Spleen (tissue), 11 donors: Measurements from ENCODE around the gene SMARCAL1. TPM values are rescaled to one million over a fixed set of nuclear protein-coding genes. Genes with fewer than 3 reads are reported as not detected.
A peak's percentile ranks its signal among the peaks of the same experiment; 100 is the strongest.
"Not testable (repeated sequence)": the region's sequence is repeated elsewhere in the genome, so short reads cannot be mapped to it uniquely, and the experiment has no call there.

ENCODE experiments used
- DNase-seq: peaks from one replicate; pipeline ENCODE4 v3.0.0-alpha.2; 2020
- H3K27ac ChIP-seq, 8 donors: fragments of 200-600 bp; sonication (generic) in 7 of 8; 1 replicate in 4 of 8; 2 replicates in 4 of 8; pipeline versions ENCODE4 v1.5.0 to v1.8.0; 2016 to 2021; ENCODE audit warnings: inconsistent platforms in 4 of 8, mild to moderate bottlenecking in 4 of 8, moderate library complexity in 1 of 8
- H3K27me3 ChIP-seq, 7 donors: fragments of 200-600 bp; sonication (generic) in 6 of 7; replicated peaks in 1 of 7; 1 replicate in 4 of 7; 2 replicates in 3 of 7; pipeline versions ENCODE4 v1.5.0 to v1.8.0; 2016 to 2021; ENCODE audit warnings: inconsistent platforms in 3 of 7, mild to moderate bottlenecking in 1 of 7
- H3K36me3 ChIP-seq, 6 donors: fragments of 200-600 bp; sonication (generic) in 5 of 6; 1 replicate in 4 of 6; 2 replicates in 2 of 6; pipeline versions ENCODE4 v1.5.0 to v1.8.0; 2016 to 2021; ENCODE audit warnings: inconsistent platforms in 2 of 6
- H3K4me1 ChIP-seq, 6 donors: fragments of 200-600 bp; sonication (generic) in 5 of 6; 1 replicate in 3 of 6; 2 replicates in 3 of 6; pipeline versions ENCODE4 v1.5.0 to v1.8.0; 2016 to 2021; ENCODE audit warnings: inconsistent platforms in 3 of 6
- H3K4me3 ChIP-seq, 8 donors: fragments of 200-600 bp; sonication (generic) in 7 of 8; 1 replicate in 4 of 8; 2 replicates in 4 of 8; pipeline versions ENCODE4 v1.5.0 to v1.8.0; 2016 to 2021; ENCODE audit warnings: inconsistent platforms in 4 of 8, mild to moderate bottlenecking in 4 of 8, moderate library complexity in 2 of 8
- H3K9me3 ChIP-seq, 8 donors: fragments of 200-600 bp; sonication (generic) in 7 of 8; 1 replicate in 4 of 8; 2 replicates in 4 of 8; pipeline versions ENCODE4 v1.5.0 to v1.8.0; 2016 to 2021; ENCODE audit warnings: inconsistent platforms in 4 of 8
- POLR2A ChIP-seq, 3 donors: fragments of 450-650 bp; IDR thresholded peaks; one replicate each; pipeline ENCODE4 v1.5.1; 2017; ENCODE audit warnings: antibody characterized with exemption in 3 of 3, mild to moderate bottlenecking in 1 of 3
- POLR2AphosphoS5 ChIP-seq, 3 donors: sonication (generic); formaldehyde crosslinking; IDR thresholded peaks; one replicate each; pipeline ENCODE4 v1.5.1; 2017; ENCODE audit warnings: antibody characterized with exemption in 3 of 3
- WGBS, 5 donors: extraction: QIAGEN DNeasy Blood & Tissue Kit in 3 of 5; methylation state at CpG; one replicate each; pipeline versions ENCODE4 v1.1.5 to v1.1.7; 2013 to 2018; 5-methylcytosine and 5-hydroxymethylcytosine counted together
- intact Hi-C: fragments of 100-400 bp; cut with DNase I; formaldehyde crosslinking; loops from one replicate; pipeline ENCODE4 v1.15.0; 2023; ENCODE audit warnings: low total_unique reads
- polyA plus RNA-seq, 3 donors: library from polyadenylated mRNA; stranded (reverse); fragments of 200-250 nt; gene quantifications; one replicate each; pipeline ENCODE4 v1.2.1, GENCODE V29; 2013
- total RNA-seq, 7 donors: library from RNA; depleted of rRNA in 3 of 7; stranded (reverse); fragments of >200 nt in 3 of 7; fragmentation: NEBNext Ultra II Directional in 4 of 7; extraction: Animal tissue kit (Norgen Biotek cat#: 25700) in 4 of 7; gene quantifications; one replicate each; pipeline versions ENCODE4 v1.1.0 to v1.2.1, GENCODE V29; 2016 to 2021
- TF ChIP-seq, protein P1 (sequence below), 11 experiments: fragments of 200-600 bp in 7 of 11; fragments of 450-650 bp in 4 of 11; sonication (generic) in 4 of 11; IDR thresholded peaks in 8 of 11; conservative IDR thresholded peaks in 3 of 11; 1 replicate in 7 of 11; 2 replicates in 4 of 11; pipeline versions ENCODE4 v1.4.0 to v1.8.0; 2016 to 2021; ENCODE audit warnings: antibody characterized with exemption in 11 of 11, inconsistent platforms in 4 of 11, mild to moderate bottlenecking in 1 of 11
- donor health status: healthy with polysubstance abuse.
- donor health status: DM: no; HTN: no; CAD: no; lungs with moderate emphysema.
- donor health status: DM: no; HTN: no; CAD: no.
- donor health status: Bipolar disorder and iron deficiency.
- donor health status: healthy.
- donor health status: DM: no; HTN: no; CAD: no.
- donor health status: DM: yes; HTN: yes; CAD: no.

The SMARCAL1 gene
- total and polyA plus RNA-seq, 10 donors, result 7.3 to 34.9 (median 24.6) TPM

DNA sequence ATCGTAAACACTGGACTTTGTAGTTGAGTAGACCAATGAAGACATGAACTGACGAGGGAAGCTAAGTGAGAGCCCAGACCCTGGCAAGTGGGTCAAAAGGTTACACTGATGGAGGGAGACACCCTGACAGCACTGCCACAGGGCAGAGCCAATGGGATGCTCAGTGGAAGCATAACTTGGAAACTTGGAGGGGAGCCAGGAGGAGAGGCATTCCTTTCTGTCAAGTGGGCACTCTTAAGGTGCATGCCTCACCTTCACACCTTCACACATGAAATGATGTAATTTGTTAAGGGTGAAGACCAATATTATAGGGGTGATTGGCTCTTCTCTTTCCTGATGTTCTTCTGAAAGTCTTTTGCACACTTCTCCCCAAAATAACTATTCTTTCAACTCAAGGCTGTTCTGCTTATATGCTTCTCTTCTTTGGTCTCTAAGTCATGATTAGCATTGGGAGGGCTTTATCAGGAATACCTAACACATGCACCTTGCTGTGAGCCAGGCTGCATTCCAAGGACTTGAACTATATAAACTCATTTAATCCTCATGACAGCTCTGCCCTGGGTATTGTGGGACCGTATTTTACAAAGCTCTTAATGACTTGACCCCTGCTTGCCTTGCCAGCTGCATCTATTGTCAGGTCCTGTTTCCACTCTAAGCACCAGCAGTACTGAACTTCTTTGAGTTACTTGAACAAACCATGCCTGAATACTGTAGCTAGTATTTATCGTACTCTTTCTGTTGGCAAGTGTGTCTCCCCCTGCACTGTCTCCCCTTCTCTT is 105.4 kb downstream of the SMARCAL1 start:
- Histone ChIP-seq H3K27ac (no peak overlapping the region), H3K9me3 (no peaks in the 10 kb centered on the region), H3K4me1 (peaks cover 0 to 11% (median 7%) of the 10 kb centered on the region in 6 donors), H3K27me3 (no peaks in the 10 kb centered on the region), H3K4me3 (no peak overlapping the region), H3K36me3 (no peaks in the 10 kb centered on the region)
- 89 to 96% (median 93%) methylated on average over 4 of the region's 4 CpGs for WGBS, 5 donors
- intact Hi-C loops, result loop anchor here (5.0 kb wide), 1 partner anchor 150 kb away; no protein-coding TSS in a partner anchor
- TF ChIP-seq POLR2A (IDR thresholded peaks at IDR 0.05) (no peak), POLR2AphosphoS5 (IDR thresholded peaks at IDR 0.05) (no peak)
- TF ChIP-seq, protein P1, sequence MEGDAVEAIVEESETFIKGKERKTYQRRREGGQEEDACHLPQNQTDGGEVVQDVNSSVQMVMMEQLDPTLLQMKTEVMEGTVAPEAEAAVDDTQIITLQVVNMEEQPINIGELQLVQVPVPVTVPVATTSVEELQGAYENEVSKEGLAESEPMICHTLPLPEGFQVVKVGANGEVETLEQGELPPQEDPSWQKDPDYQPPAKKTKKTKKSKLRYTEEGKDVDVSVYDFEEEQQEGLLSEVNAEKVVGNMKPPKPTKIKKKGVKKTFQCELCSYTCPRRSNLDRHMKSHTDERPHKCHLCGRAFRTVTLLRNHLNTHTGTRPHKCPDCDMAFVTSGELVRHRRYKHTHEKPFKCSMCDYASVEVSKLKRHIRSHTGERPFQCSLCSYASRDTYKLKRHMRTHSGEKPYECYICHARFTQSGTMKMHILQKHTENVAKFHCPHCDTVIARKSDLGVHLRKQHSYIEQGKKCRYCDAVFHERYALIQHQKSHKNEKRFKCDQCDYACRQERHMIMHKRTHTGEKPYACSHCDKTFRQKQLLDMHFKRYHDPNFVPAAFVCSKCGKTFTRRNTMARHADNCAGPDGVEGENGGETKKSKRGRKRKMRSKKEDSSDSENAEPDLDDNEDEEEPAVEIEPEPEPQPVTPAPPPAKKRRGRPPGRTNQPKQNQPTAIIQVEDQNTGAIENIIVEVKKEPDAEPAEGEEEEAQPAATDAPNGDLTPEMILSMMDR (IDR thresholded peaks at IDR 0.05 in 8 of 11, conservative IDR thresholded peaks at IDR 0.05 in 3 of 11), result no peak
- no peak for DNase-seq

DNA sequence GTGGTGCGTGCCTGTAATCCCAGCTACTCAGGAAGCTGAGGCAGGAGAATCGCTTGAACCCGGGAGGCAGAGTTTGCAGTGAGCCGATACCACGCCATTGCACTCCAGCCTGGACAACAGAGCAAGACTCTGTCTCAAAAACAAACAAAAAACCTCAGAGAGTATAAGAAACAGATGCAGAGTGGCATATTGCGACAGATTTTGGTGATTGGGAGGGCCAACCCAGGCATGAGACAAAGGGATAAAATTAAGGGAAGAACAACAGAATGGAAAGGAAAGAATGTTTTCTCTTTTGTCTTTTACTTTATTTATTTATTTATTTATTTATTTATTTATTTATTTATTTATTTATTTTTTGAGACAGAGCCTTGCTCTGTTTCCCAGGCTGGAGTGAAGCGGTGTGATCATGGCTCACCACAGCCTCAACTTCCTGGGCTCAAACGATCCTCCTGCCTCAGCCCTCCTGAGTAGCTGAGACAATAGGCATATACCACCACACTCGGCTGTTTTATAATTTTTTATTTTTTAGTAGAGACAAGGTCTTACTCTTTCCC is 106.4 kb downstream of the SMARCAL1 start:
- WGBS, 5 donors, result 78 to 90% (median 84%) methylated on average over 8 to 9 of the region's 9 CpGs
- H3K4me3 ChIP-seq, result not testable (repeated sequence)

DNA sequence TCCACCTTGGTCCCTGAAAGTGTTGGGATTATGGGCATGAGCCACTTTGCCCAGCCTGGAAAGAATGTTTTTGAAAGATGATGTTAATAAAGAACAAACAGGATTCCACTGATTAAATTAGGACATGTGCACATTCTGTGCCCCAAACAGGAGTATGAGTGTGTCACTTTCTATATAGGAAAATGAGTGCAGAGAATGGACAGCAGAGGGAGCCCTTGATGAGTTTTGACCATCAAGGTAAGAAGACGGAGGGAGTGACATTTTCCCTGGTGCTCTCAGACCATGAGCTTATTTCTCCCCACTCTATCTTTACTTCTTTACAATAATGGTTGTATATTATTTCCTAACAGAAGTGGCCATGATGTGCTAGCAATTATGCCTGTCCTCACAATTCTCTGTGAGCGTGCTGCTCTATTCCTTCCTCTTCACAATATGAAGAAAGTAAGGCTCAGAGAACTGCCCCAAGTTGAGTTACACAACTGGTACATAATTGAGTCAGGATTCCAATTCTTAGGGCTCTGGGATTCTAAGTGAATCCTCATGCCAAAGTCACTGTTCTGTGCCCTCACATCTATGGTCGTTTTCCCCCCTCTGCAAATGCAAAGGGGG is 107.0 kb downstream of the SMARCAL1 start:
- 54 to 67% (median 62%) methylated on average over 3 of the region's 3 CpGs for WGBS, 5 donors
- Histone ChIP-seq H3K36me3 (no peaks in the 10 kb centered on the region), H3K4me1 (peaks cover 0 to 11% (median 7%) of the 10 kb centered on the region in 6 donors), H3K9me3 (peaks cover 0 to 3% (median 0%) of the 10 kb centered on the region in 8 donors), H3K27ac (peak overlapping the region in 3 of 8 donors; percentile 4 to 20 (median 13)), H3K4me3 (no peak overlapping the region), H3K27me3 (no peaks in the 10 kb centered on the region)
- TF ChIP-seq, protein P1 (IDR thresholded peaks at IDR 0.05 in 8 of 11, conservative IDR thresholded peaks at IDR 0.05 in 3 of 11), result peak; percentile 48 to 86 (median 73)
- TF ChIP-seq POLR2A (IDR thresholded peaks at IDR 0.05) (no peak), POLR2AphosphoS5 (IDR thresholded peaks at IDR 0.05) (no peak)
- DNase-seq, result no peak
- intact Hi-C loops, result loop anchor here (5.0 kb wide), 1 partner anchor 148 kb away; no protein-coding TSS in a partner anchor

More for the DNA sequence above, 106.4 kb downstream of the SMARCAL1 start:
- peaks cover 0 to 11% (median 7%) of the 10 kb centered on the region in 6 donors for H3K4me1 ChIP-seq
- DNase-seq, H3K27ac ChIP-seq, H3K36me3 ChIP-seq, H3K27me3 ChIP-seq, H3K9me3 ChIP-seq: not testable (repeated sequence)
- intact Hi-C loops, result loop anchor here (5.0 kb wide), 1 partner anchor 149 kb away; no protein-coding TSS in a partner anchor

DNA sequence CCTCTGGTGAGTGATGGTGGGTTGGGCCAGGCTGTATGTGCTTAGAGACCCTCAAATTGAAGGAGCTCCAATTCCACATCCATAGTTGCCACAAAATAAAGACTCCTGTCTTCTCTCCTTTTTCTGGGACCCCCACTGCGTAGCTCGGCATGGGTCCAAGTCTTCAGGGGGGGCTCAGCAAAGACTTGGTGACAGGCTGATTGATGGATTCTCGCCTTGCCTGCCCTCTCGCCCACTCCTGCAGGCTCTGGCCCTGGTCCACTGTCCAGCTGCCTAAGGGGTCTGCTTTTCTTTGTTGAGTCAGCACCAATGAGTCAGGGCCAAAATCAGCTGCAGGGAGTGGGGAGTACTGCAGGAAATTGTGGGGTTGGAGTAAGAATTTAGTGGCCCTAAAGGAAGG is 107.8 kb downstream of the SMARCAL1 start:
- peaks cover 0 to 11% (median 7%) of the 10 kb centered on the region in 6 donors for H3K4me1 ChIP-seq
- H3K9me3 ChIP-seq, result peaks cover 0 to 10% (median 0%) of the 10 kb centered on the region in 8 donors
- H3K27ac ChIP-seq, result peak overlapping the region in 1 of 8 donors; percentile 20
- intact Hi-C loops, result no loop called here
- no peaks in the 10 kb centered on the region for H3K27me3 ChIP-seq
- DNase-seq, result no peak
- TF ChIP-seq, protein P1 (IDR thresholded peaks at IDR 0.05 in 8 of 11, conservative IDR thresholded peaks at IDR 0.05 in 3 of 11), result no peak
- TF ChIP-seq POLR2A (IDR thresholded peaks at IDR 0.05) (no peak), POLR2AphosphoS5 (IDR thresholded peaks at IDR 0.05) (no peak)
- 72 to 92% (median 87%) methylated on average over 4 of the region's 4 CpGs for WGBS, 5 donors
- no peaks in the 10 kb centered on the region for H3K36me3 ChIP-seq
- no peak overlapping the region for H3K4me3 ChIP-seq
